ENCODE results near the gene TDRD10. TPM values are rescaled to one million over a fixed set of nuclear protein-coding genes. Genes with fewer than 3 reads are reported as not detected.

The TDRD10 gene
- total RNA-seq, 1 donor: not detected

GRCh38 chr1:154568157-154568815 is 66.3 kb downstream of the TDRD10 start:
- DNase-seq (ENCODE audit: low read depth): no peak
- no peak for TF ChIP-seq CTCF (IDR thresholded peaks at IDR 0.05; ENCODE audit: insufficient read depth, low read length)
- H3K4me3 ChIP-seq (ENCODE audit: low read depth, low read length): peak overlapping the region; percentile 17

- no peak for DNase-seq (ENCODE audit: low read depth)
- TF ChIP-seq CTCF (IDR thresholded peaks at IDR 0.05; ENCODE audit: insufficient read depth, low read length): no peak
These were observed 69.4 kb downstream of the TDRD10 start for GRCh38 chr1:154571244-154571963.

GRCh38 chr1:154571964-154572288 is 69.9 kb downstream of the TDRD10 start:
- DNase-seq (ENCODE audit: low read depth): no peak
- no peak for TF ChIP-seq CTCF (IDR thresholded peaks at IDR 0.05; ENCODE audit: insufficient read depth, low read length)
- no peak overlapping the region for H3K4me3 ChIP-seq (ENCODE audit: low read depth, low read length)

More at GRCh38 chr1:154571244-154571963, 69.4 kb downstream of the TDRD10 start:
- no peak overlapping the region for H3K4me3 ChIP-seq (ENCODE audit: low read depth, low read length)

- H3K4me3 ChIP-seq (ENCODE audit: low read depth, low read length): no peak overlapping the region
- TF ChIP-seq CTCF (IDR thresholded peaks at IDR 0.05; ENCODE audit: insufficient read depth, low read length): no peak
These were observed 70.6 kb downstream of the TDRD10 start for GRCh38 chr1:154572468-154573167.

GRCh38 chr1:154573168-154573510 is 71.1 kb downstream of the TDRD10 start:
- no peak for DNase-seq (ENCODE audit: low read depth)
- no peak for TF ChIP-seq CTCF (IDR thresholded peaks at IDR 0.05; ENCODE audit: insufficient read depth, low read length)
- no peak overlapping the region for H3K4me3 ChIP-seq (ENCODE audit: low read depth, low read length)

More at GRCh38 chr1:154572468-154573167, 70.6 kb downstream of the TDRD10 start:
- DNase-seq (ENCODE audit: low read depth): no peak

GRCh38 chr1:154574716-154575115 is 72.7 kb downstream of the TDRD10 start:
- no peak for TF ChIP-seq CTCF (IDR thresholded peaks at IDR 0.05; ENCODE audit: insufficient read depth, low read length)
- peak; percentile 31 for DNase-seq (ENCODE audit: low read depth)
- H3K4me3 ChIP-seq (ENCODE audit: low read depth, low read length): no peak overlapping the region
